ENCODE results near the gene TCF3.
"Not testable (repeated sequence)": the region's sequence is repeated elsewhere in the genome, so short reads cannot be mapped to it uniquely, and the experiment has no call there.

TCF3 gene

GRCh38 chr19:1650650-1651567 lies 1.5 kb downstream of the TCF3 start:
- no peak for DNase-seq (ENCODE audit: low spot score)

GRCh38 chr19:1649706-1650649 lies 2.4 kb downstream of the TCF3 start:
- no peak for DNase-seq (ENCODE audit: low spot score)

DNA sequence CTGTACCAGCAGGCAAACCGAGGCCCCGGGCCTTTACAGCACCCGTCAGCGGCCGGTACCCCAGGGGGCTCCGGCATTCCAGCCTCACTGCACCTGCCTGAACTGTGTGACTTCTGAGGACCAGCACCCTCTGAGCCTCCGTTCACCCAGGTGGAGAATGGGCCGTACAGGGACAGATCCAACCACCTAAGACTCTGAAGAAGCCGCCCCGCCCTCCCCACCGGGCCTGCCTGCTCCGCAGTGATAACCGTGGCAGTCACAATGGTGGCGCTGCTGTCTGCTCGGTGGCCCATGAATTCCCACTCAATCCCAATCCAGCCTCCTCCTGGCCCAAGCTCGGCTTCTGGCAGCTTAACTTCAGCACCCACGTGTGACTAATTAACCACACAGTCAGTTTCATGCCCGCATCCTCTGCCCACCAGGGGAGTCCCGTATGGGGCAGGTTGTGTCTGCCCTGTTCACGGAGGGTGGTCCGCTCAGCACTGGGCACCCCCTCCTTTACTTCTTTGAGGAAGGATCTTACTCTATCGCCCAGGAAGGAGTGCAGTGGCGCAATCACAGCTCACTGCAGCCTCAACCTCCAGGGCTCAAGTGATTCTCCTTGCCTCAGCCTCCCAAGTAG lies 3.4 kb downstream of the TCF3 start:
- DNase-seq (ENCODE audit: low spot score), result no peak

DNA sequence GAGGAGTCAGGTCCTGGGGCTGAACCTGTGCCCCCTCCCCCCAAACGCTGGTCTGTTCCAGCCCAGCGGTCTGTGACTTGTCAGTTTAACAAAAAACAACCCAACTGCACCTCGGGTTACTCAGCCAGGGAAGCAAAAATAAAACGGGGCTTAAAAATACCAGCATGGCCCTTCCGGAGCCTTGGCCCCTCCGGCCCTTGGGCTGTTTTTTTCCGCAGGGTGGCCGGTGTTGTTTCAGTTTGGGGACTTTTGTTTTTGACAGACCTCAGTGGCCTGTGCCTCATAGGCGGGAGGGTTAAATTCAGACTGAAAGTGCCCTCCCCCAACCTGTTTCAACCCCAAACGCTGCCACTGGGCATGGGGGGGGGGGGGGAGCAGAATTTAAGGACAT lies 4.0 kb downstream of the TCF3 start:
- no peak for DNase-seq (ENCODE audit: low spot score)

- DNase-seq (ENCODE audit: low spot score), result no peak
These were observed 4.6 kb downstream of the TCF3 start for GRCh38 chr19:1647501-1648458.

DNA sequence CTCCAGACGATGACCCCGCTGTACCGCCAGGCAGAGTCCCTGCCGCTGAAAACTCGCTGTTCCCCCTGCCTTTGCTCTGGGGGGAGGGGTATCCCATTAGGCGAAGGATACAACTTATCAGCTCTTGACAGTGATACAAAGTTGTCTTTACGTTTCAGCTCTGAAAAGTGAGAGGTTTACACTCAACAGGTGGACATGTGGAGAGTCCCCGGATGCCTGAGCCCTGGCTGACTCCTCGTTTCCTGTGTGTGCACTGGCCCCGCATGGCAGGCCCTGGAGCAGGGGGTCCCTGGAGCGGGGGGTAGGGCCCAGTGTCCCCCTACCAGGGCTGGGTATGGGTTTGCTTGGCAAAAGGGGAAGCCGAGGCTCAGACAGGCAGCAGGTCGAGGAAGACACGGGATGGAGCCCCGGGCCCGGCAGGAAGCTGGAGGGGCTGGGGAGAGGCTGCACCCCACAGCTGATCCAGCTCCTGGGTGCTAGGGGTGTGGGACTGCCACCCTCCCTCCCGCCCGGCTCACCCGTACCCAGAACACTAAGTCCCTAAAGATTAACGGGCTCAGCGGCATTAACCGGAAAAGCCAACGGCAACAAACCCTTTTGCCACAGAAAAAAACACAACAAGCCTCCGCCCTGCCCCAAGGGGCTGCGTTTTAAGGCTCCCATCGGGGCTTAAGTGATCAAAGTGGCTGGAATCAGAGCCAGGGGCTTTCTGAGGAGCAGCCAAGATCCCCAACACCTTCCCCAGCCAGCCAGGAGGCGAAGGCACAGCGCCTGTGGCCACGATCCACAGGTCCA lies 5.6 kb downstream of the TCF3 start:
- no peak for DNase-seq (ENCODE audit: low spot score)

DNA sequence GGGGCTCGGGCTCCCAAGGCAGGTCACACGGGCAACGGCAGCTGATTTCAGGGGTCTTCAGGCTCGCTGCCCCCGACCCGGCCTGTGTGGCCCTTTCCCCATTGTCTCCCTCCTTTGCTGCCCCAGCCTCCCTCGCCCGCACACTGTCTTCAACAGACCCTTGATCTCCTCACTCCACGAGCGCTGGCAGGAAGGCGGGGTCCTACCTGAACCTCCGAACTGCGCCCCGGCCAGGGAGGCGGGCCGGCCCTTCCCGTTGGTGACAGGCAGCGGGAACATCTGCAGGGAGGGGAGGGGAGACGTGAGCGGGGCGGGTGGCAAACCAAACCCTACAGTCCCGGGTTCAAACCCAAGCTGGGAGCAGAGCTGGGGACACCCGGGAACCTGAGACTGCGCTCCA lies 6.3 kb downstream of the TCF3 start:
- no peak for DNase-seq (ENCODE audit: low spot score)

- no peak for DNase-seq (ENCODE audit: low spot score)
These were observed 7.1 kb downstream of the TCF3 start for GRCh38 chr19:1645299-1645698.

- DNase-seq (ENCODE audit: low spot score), result no peak
These were observed 8.3 kb downstream of the TCF3 start for GRCh38 chr19:1644070-1644469.

- not testable (repeated sequence) for DNase-seq (ENCODE audit: low spot score)
These were observed 11.4 kb downstream of the TCF3 start for GRCh38 chr19:1640893-1641448.

GRCh38 chr19:1636325-1637236 lies 15.8 kb downstream of the TCF3 start:
- no peak for DNase-seq (ENCODE audit: low spot score)

- no peak for DNase-seq (ENCODE audit: low spot score)
These were observed 17.5 kb downstream of the TCF3 start for GRCh38 chr19:1634938-1635243.

DNA sequence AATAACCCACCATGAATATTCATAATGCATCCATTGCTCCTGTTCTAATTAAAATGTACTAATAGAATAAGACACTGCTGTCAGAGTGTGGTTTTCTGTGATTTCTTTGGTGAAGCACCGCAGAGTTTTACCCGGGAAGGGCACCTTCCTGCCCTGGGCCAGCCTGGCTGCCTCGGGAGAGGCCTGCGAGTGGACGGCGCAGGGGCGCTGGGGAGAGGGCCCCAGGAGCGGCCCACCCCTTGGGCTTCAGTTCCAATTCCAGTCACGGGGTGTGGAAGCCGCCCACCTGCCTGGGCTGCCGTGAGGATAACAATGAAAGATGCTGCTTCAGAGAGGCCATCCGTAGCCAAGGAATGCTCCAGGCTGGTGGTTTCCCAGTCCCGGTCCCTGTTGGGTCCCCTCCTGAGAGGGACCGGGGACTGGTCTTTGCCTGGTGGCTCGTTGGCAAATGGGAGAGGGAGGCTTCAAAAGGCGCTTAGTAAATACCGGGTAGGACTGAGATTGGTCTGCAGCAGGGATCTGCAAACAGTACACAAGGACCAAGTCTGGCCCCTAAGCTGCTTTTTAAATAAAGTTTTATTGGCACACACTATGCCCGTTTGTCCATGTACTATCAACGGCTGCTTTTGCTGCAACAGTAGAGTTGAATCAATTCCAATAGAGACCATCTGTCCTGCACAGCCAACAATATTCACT lies 18.0 kb downstream of the TCF3 start:
- DNase-seq (ENCODE audit: low spot score), result no peak

DNA sequence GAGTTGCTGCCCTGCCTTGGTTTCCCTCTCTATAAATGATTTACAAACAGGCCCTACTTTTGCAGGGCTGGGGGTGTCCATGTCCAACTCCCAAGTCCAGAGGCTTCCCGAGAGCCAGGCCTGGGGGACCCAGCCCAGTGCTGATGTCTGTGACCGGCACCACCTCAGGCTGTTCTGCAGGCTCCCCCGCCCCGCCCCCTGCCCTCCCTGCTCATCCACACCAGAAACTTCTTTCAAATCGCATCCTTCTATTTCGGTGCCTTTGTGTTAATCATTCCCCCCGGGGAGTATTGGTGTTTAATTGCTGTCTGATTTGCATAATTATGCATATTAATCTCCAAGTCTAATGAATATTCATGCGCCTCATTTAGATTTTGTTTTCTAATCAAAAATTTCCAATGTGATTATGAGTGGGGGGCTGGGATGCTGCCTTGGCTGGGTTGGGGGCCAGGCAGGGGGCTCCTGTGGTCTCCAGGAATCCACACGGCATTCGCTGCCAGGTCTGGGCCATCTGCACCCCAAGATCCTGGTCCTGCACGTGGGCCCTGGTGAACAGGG lies 19.1 kb downstream of the TCF3 start:
- no peak for DNase-seq (ENCODE audit: low spot score)

GRCh38 chr19:1632462-1633268 lies 19.8 kb downstream of the TCF3 start:
- no peak for DNase-seq (ENCODE audit: low spot score)

- no peak for DNase-seq (ENCODE audit: low spot score)
These were observed 20.8 kb downstream of the TCF3 start for GRCh38 chr19:1631557-1632100.

DNA sequence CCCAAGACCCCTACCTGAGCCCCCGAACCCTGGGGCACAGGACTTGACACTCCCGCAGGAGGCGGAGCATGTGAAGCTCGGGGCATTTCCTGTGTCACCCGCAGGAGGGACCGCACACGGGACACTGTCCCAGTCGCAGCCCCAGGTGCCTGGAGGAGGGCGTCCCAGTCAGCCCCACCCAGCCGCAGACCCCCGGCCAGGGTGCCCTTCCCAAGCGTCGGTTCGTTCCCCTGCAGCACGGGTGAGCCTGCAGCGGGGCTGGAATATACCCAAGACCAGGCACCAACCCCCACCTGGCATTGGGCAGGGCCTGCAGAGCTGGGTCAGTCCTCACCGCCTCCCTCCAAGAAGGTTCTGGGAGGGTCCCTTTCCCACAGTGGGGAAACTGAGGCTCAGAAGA lies 21.6 kb downstream of the TCF3 start:
- DNase-seq (ENCODE audit: low spot score), result no peak
